22Rv1 (cell line): ENCODE data around the gene RNFT1.
"Not testable (repeated sequence)": the region's sequence is repeated elsewhere in the genome, so short reads cannot be mapped to it uniquely, and the experiment has no call there.

Source experiments
- ZFX ChIP-seq: fragments of 450-650 bp; IDR thresholded peaks from 2 replicates; pipeline ENCODE4 v1.6.1; 2017; ENCODE audit warnings: antibody characterized with exemption, borderline replicate concordance
- TF ChIP-seq, protein P1 (sequence below): fragments of 450-650 bp; IDR thresholded peaks from 2 replicates; pipeline ENCODE4 v1.5.1; 2017; ENCODE audit warnings: mild to moderate bottlenecking

DNA sequence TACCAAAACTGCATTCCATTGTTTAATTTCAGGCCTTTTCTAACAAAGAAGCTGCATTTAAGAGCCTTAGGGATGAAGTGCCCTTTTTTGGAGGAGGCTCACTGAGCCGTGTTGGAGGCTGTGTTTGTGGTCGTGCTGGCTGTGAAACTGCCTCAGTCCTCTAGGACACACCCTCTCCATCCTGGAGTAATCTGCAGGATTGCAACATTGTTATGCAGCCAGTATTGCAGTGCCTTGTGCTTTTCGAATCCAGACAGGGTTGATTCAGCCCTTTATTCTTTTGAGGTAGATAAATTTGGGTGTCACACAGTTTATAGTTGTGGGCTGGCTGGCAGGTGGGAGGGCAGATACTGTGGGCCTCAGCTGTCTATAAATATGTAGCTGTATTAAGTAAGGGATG is 33.8 kb downstream of the RNFT1 start:
- TF ChIP-seq, protein P1, sequence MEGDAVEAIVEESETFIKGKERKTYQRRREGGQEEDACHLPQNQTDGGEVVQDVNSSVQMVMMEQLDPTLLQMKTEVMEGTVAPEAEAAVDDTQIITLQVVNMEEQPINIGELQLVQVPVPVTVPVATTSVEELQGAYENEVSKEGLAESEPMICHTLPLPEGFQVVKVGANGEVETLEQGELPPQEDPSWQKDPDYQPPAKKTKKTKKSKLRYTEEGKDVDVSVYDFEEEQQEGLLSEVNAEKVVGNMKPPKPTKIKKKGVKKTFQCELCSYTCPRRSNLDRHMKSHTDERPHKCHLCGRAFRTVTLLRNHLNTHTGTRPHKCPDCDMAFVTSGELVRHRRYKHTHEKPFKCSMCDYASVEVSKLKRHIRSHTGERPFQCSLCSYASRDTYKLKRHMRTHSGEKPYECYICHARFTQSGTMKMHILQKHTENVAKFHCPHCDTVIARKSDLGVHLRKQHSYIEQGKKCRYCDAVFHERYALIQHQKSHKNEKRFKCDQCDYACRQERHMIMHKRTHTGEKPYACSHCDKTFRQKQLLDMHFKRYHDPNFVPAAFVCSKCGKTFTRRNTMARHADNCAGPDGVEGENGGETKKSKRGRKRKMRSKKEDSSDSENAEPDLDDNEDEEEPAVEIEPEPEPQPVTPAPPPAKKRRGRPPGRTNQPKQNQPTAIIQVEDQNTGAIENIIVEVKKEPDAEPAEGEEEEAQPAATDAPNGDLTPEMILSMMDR: not testable (repeated sequence)
- not testable (repeated sequence) for TF ChIP-seq ZFX
